GM19193 (cell line): ENCODE measurements around the gene HEATR1.

Source experiments
- POLR2A ChIP-seq: IDR thresholded peaks from 4 replicates; pipeline ENCODE4 v1.6.1; 2011; ENCODE audit not compliant: insufficient read depth, insufficient read length; ENCODE audit errors: extremely low read depth

Gene HEATR1

DNA sequence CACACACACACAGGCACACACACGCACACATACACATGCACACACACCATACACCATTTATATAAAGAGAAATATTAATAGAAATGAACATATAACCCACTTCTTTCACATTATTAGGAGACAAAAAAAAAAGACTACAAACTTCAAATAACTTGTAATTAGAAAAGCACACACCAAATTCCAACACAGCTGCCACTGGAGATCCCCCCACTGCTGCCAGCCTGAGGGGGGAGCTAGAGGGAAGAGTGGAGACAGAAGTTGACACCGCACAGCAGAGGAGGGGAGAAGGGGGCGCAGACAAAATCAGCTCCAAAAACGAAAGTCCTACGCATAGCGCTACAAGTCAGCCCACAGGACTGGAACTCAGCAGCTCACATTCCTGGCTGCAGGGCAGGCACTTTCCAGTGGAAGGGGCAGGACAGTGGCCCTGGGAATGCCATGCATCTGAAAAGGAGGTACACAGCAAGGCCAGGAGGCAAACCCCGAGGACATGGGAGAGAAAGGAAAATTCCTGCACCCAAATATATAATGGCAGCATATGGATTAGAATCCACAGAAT, 44.0 kb downstream of the HEATR1 start:
- TF ChIP-seq POLR2A, result no peak

DNA sequence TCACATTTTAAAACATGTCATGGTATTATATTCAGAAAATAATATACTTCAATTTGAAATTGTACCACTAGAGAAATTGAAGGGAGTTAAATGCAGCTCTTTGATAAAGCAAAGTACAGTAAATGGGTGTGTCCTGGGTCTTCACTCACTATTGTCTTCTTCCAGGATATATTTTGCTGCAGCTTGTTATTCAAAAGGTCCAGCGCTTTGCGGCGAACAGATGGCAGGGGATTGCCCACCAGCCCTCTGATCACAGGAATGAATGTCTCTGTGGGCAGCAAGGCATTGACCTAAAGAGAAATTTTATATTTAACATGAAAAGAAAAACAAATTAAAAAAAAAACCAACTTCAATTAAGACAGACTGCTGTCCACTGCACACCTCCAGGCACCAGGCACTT, 45.5 kb downstream of the HEATR1 start:
- no peak for TF ChIP-seq POLR2A

DNA sequence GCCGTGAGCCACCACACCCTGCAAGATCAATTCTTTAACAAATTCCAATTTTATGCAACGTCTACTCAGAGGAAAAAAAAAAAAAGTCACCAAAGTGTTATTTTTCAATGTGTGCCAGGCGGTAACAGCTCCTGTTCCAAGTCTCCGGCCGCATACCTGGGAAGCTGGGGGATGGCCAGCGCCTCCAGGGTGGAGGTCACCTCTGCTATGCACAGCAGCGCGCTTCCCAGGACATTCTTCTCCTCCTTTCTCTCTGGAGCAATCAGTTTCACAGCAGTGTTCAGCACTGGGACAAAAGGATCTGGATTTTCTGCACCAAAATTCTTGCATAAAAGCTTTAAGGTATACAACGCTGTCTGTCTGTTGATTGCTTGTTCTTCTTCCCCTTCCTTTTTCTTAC, 46.2 kb downstream of the HEATR1 start:
- no peak for TF ChIP-seq POLR2A

DNA sequence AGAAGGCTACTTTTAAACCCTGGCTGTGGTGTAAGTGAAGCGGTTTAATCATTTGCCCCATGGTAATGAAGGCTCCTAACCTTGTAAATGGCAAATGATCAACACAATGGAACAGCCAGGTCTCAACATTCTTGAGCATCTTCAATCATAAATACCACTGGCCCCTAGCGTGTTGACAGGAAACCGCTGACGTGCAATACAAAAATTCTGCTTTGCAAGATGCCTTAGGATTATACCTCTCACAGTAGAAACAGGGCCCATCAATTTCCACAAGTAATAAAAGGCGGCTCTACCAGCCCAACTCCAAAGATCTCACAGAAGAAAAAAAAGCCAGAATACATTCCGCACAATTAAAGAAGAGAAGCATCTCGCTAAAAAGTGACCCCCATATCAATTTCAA, 47.7 kb downstream of the HEATR1 start:
- no peak for TF ChIP-seq POLR2A

DNA sequence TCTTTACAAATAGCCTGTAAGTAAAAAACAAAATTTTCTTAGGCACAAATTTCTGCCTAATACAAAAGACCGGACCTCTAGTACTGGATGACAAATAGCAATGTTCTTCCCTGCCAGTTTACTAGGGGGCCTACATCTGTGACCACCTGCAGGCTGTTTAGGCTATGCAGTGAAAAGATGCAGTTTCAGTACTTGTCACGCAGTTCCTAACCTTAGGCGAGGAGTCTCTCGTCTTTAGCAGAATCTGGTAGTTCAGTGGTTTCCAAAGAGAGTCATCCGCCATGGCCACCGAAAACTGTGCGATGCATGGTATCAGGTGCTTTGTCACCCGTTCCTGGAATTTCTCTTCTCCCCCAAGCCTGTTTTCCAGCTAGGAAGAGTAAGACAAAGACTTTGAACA, 50.9 kb downstream of the HEATR1 start:
- TF ChIP-seq POLR2A, result no peak

DNA sequence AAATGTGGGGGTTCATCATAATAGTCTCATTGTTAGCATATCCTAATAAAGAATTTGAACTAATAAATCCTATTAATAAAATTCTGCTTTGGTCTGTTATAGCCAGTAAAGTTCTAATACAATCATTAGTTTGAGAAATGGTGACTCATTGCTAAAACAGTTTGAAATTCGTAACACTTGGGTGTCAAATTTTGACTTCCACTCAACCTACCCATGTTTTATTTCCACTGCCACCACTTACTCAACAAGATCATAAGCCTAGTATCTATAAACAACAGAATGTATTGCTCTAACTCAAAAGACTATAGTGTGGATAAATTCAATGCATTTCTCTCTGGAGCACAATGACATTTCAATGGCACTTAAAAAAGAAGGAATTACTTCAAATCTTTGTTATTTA, 51.4 kb downstream of the HEATR1 start:
- TF ChIP-seq POLR2A, result no peak

DNA sequence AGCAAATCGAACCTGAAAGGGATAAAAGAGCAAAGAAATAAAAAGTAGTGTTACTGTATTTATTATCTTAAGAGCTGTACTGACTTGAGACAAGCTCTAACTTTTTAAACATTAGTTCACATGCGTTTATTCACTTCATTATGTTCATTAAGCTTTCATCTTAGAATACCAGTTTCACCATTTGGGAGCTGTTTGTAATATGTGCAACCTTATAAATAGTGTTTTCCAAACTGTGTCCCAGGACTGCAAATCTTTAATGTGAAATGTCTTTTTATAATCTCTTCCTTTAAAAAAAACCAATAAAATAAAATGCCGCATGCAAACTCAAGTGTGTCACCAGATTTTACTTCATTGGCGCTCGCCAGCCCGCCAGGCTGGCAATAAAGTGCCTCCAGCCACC, 52.2 kb downstream of the HEATR1 start:
- TF ChIP-seq POLR2A, result no peak

DNA sequence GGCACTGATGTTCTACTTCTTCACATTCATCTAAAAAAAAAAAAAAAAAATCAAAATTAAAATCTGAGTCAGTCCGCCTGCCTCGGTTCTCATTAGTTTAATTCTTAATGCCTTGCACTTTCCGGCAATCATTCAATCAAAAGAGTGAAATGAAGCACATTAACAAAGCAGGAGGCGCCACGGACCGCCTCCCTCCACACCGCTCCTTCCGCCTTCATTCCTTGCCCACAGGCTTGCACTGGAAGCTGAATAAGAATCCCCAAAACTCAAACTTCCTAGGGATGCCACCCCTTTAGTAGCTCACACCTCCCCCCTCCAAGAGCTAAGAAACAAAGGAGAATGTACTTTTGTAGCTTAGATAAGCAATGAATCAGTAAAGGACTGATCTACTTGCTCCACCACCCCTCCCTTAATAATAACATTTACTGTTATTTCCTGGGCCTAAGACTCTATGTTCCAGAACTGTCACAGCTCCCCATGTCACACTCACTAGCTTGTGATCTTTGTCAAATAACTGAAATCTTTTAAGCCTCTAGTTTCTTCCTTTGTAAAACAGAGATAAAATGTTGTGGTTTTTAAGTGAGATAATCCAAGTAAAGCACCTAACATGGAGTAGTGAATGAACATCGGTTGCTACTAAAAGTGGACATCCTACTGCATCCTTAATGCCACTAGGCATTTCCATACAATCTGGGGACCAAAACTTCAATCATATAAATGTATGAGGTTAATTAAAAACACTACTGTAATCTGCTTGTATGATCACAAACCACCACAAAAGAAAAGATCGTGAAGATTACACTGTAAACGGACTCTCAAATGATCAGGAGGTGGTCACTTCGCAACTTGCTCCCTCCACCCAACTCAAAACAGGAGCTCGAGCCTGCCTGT, 53.1 kb downstream of the HEATR1 start:
- no peak for TF ChIP-seq POLR2A

DNA sequence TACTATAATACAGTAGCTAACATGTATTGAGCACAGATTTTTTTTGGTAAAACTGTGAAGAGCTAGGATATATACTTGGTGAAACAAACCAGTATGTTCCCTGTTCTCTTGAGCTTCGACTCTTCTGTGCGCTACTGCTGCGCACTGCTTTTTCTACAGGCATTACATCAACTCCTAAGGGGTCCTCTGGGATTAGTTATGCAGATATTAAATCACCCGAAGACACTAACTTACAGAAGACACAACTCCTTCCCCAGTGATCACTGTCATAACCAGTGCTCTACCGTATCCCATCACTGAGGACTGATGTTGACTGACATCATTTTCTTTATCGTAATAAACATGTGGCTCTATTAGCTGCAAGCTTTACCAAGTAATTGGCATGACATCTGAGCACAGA, 55.9 kb downstream of the HEATR1 start:
- TF ChIP-seq POLR2A, result no peak

DNA sequence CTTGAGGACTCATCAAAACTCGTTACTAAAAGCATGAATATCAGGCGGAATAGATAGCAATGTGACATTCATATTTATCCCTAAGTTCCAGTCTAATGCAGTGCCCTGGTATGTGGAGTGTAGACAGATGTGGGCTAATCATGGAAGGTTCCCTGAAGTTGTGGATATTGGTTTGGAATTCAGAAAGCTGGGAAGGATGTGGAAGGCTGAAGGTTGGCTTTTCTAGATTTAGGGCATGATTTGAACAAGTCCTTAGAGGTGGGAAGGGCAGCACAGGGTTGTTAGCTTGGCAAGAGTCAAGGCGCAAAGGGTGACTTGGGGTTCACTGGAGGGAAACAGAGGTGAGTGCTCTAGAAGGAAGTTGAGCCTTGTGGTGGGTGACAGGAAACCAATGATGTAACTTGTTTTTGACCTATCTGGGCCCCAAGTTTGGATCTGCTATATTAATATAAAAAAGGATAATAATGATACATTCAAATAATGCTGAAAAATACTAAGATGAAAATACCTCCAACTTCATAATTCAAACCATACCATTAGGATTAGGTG, 58.6 kb downstream of the HEATR1 start:
- no peak for TF ChIP-seq POLR2A

DNA sequence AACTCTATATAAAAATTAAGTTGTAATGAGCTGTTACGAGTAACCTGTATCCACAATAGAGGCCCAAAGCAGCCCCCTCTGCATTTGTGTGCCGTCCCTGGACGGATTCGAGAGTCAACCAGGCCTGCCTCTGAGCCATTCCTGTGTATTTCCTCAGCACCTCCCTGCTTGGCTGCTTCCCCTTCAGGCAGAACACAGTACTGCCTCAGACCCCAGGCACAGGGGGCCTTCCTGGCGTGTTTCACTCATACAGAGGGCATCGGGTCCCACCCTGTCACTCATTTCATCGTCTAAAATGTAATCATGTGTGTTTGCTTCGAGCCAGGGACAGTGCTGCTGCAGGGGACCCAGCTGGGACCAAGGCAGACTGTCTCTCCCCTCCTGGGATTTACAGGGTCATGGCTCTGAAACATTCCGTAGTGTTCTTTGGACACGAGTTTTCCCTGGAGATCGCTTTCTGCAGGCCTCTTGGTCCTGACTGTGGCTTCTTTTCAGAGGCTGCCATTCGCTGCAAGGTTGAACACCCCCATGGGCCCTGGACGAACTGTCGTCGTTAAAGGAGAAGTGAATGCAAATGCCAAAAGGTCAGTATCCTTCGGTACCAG, 61.1 kb downstream of the HEATR1 start:
- TF ChIP-seq POLR2A, result no peak

DNA sequence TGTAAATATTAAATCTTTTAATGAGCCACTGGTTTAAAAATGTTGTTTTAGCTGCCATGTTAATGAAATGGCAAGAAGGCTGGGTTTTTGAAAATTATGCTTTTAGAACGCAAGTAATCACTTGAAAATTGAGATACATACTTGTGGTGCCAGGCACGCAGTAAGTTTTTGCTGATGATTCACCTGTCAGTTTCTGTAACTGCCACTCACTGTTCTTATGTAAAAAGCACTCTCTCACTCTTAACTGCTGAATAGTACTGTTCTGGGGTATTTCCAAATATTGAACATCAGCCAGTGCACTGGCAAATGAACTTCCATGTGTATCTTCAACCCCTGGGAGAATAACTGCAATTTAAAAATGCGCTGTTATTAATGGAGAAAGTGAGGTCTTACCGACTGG, 62.6 kb downstream of the HEATR1 start:
- TF ChIP-seq POLR2A, result no peak

DNA sequence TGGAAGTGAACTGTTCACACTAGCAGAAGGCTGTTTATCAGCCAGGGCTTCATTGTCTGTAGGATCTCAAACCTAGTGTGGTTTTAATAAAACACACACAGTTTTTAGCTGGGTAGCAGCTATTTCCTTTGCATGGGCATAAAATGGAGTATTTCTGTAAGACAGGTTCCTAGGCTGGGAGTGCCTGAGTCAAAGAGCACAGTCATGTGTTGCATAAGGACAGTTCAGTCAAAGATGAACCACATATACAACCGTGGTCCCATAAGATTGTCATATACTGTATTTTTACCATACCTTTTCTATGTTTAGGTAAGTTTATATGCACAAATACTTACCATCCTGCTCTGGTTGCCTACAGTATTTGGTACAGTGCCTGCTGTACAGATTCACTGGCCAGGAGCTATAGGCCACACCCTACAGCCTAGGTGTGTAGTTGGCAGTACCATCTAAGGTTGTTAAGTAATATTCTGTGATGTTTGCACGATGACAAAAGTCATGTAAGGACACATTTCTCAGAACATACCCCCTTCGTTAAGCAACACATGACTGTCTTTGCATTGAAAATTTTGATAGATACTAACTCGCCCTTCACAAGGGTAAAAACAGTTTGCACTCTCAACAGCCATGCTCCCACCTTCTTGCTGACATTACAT, 63.4 kb downstream of the HEATR1 start:
- TF ChIP-seq POLR2A, result no peak

DNA sequence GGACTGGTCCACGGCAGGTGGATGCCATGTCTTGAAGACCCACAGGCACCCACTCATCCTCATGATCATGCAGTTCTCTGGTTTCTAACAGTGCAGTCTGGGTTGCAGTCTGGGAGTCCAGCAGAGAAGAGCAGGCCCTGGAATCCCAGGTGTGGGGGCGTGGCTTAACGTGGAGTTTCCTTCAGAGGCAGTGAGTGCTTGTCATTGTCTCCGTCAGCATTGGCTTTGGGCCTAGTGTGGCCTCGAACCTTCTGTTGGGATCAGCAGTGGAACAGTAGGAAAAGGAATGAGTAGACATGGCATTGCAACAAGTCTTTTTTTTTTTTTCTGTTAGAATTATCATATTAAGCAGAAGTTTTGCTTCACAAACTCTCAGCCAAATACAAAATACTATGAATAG, 67.8 kb downstream of the HEATR1 start:
- TF ChIP-seq POLR2A, result no peak

DNA sequence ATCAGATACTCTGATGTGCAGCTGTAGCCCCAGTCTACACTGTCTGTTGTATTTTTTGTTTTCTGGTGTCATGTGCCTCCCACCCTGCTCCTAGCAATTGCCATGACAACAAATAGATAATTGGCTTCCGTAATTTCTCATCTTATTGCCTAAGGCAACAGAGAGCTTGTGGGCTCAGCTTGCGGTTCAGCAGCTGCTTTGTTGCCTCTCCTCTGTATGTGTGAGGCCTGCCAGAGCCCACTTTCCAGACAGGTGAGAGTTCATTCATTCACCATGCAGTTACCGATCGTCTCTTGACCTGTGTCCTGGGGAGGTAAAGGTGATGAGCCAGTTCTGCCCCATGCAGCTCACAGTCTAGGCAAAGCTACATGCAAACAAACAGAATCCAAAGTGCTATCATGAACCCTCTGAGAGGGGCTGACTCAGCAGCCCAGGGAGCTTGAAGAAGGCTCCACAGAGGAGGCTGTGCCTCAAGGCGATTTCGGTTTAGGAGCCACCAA, 68.6 kb downstream of the HEATR1 start:
- TF ChIP-seq POLR2A, result no peak

DNA sequence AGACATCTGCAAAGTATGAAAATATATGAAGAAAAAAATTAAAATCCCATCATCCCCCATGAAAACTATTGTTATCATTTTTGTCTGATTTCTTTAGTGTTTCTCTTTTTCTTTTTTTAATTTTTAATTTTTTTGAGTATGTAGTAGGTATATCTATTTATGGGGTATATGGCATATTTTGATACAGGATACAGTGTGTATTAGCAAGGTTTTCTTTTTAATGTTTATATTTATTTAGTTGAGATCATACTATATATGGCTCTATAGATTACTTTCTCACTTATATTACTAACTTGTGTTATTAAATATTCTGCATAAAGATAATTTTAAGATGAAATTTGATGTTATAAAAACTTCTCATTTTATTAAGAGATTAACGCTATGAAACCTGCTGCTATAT, 69.1 kb downstream of the HEATR1 start:
- TF ChIP-seq POLR2A, result no peak

DNA sequence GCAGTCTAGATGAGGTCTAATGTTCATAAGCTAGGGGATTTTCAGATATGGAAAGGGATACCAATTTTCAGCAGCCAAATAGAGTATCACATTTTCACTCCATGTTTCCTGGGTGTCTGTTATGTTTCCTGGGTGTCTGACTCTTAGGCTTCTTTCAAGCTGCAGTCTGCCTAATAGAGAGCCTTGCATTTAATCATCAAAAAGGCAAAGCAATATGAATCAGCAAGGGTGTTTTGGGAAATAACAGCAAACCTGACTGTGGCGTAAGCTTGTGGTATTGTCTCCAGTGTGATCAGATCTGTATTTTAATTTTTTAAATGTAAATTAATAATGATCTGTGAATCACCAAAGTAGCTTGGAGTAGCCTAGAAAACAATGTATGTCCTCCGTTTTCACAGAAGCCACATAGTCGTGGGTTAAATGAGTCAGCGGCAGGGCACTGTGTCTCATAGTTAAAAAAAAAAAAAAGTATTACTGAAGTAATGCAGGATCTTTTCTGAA, 70.1 kb downstream of the HEATR1 start:
- TF ChIP-seq POLR2A, result no peak
